ENCODE results near the gene ZNF106.

Gene ZNF106

GRCh38 chr15:42364529-42364928 lies 126.4 kb downstream of the ZNF106 start:
- no peak for DNase-seq

GRCh38 chr15:42363942-42364341 lies 127.0 kb downstream of the ZNF106 start:
- DNase-seq: no peak

GRCh38 chr15:42363487-42363886 lies 127.5 kb downstream of the ZNF106 start:
- DNase-seq: no peak
